ENCODE data around the gene EHBP1. TPM values are rescaled to one million over a fixed set of nuclear protein-coding genes. Genes with fewer than 3 reads are reported as not detected.

The EHBP1 gene
- total and polyA plus RNA-seq, 8 donors = 10.2 to 142 (median 37.9) TPM

GRCh38 chr2:62994206-62994605 is 288.7 kb downstream of the EHBP1 start:
- intact Hi-C loops (cut with DNase I; ENCODE audit: low total_unique reads) = no loop called here
- peaks cover 0 to 9% (median 0%) of the 10 kb centered on the region in 4 donors for H3K4me1 ChIP-seq
- no peaks in the 10 kb centered on the region for H3K9me3 ChIP-seq
- H3K27ac ChIP-seq = no peak overlapping the region
- WGBS, 5 donors = 94 to 100% (median 96%) methylated on average over 4 of the region's 4 CpGs
- no peaks in the 10 kb centered on the region for H3K27me3 ChIP-seq
- H3K4me3 ChIP-seq = no peak overlapping the region
- peaks cover 0 to 60% (median 39%) of the 10 kb centered on the region in 4 donors for H3K36me3 ChIP-seq
- TF ChIP-seq CTCF (IDR thresholded peaks at IDR 0.05) (no peak), EP300 (IDR thresholded peaks at IDR 0.05) (no peak), POLR2AphosphoS5 (IDR thresholded peaks at IDR 0.05) (no peak), POLR2A (IDR thresholded peaks at IDR 0.05) (no peak)
- no peak for DNase-seq

- H3K36me3 ChIP-seq = peaks cover 0 to 65% (median 31%) of the 10 kb centered on the region in 4 donors
- DNase-seq = no peak
- intact Hi-C loops (cut with DNase I; ENCODE audit: low total_unique reads) = no loop called here
- H3K4me1 ChIP-seq = peaks cover 0 to 11% (median 0%) of the 10 kb centered on the region in 4 donors
- H3K4me3 ChIP-seq = no peak overlapping the region
- H3K27ac ChIP-seq = no peak overlapping the region
- no peak for TF ChIP-seq POLR2AphosphoS5 (IDR thresholded peaks at IDR 0.05)
- no peak for TF ChIP-seq EP300 (IDR thresholded peaks at IDR 0.05)
- TF ChIP-seq POLR2A (IDR thresholded peaks at IDR 0.05) = no peak
- no peak for TF ChIP-seq CTCF (IDR thresholded peaks at IDR 0.05)
- no peaks in the 10 kb centered on the region for H3K27me3 ChIP-seq
- 92 to 97% (median 93%) methylated on average over 12 of the region's 12 CpGs for WGBS, 5 donors
- H3K9me3 ChIP-seq = no peaks in the 10 kb centered on the region
Measured at GRCh38 chr2:62996534-62997186, 291.1 kb downstream of the EHBP1 start.

- WGBS, 5 donors = 79 to 97% (median 93%) methylated on average over 1 of the region's 1 CpG
- intact Hi-C loops (cut with DNase I; ENCODE audit: low total_unique reads) = no loop called here
- H3K27me3 ChIP-seq = no peaks in the 10 kb centered on the region
- no peak overlapping the region for H3K27ac ChIP-seq
- H3K9me3 ChIP-seq = no peaks in the 10 kb centered on the region
- peaks cover 0 to 3% (median 0%) of the 10 kb centered on the region in 4 donors for H3K4me1 ChIP-seq
- peaks cover 0 to 55% (median 26%) of the 10 kb centered on the region in 4 donors for H3K36me3 ChIP-seq
- H3K4me3 ChIP-seq = no peak overlapping the region
- DNase-seq = no peak
- TF ChIP-seq CTCF (IDR thresholded peaks at IDR 0.05) (no peak), POLR2AphosphoS5 (IDR thresholded peaks at IDR 0.05) (no peak), EP300 (IDR thresholded peaks at IDR 0.05) (no peak), POLR2A (IDR thresholded peaks at IDR 0.05) (no peak)
Measured at GRCh38 chr2:62998949-62999348, 293.4 kb downstream of the EHBP1 start.

GRCh38 chr2:62999905-63000304 is 294.4 kb downstream of the EHBP1 start:
- Histone ChIP-seq H3K4me3 (no peak overlapping the region), H3K27ac (no peak overlapping the region), H3K27me3 (no peaks in the 10 kb centered on the region), H3K36me3 (peaks cover 0 to 52% (median 18%) of the 10 kb centered on the region in 4 donors), H3K4me1 (peaks cover 0 to 3% (median 0%) of the 10 kb centered on the region in 4 donors), H3K9me3 (no peaks in the 10 kb centered on the region)
- intact Hi-C loops (cut with DNase I; ENCODE audit: low total_unique reads) = no loop called here
- TF ChIP-seq EP300 (IDR thresholded peaks at IDR 0.05) (no peak), POLR2A (IDR thresholded peaks at IDR 0.05) (no peak), POLR2AphosphoS5 (IDR thresholded peaks at IDR 0.05) (no peak), CTCF (IDR thresholded peaks at IDR 0.05) (no peak)
- DNase-seq = peak in 1 of 2 donors; percentile 16
- WGBS, 5 donors = 46 to 89% (median 75%) methylated on average over 1 of the region's 1 CpG

All from stomach (tissue), 9 donors.